WTC11 (cell line): ENCODE data around the gene GPS2. TPM values are rescaled to one million over a fixed set of nuclear protein-coding genes. Genes with fewer than 3 reads are reported as not detected.

Source experiments
- ESRRA ChIP-seq: sonication (generic); formaldehyde crosslinking; IDR thresholded peaks from 2 replicates; pipeline ENCODE4 v1.8.1; 2022; ENCODE audit warnings: mild to moderate bottlenecking, missing genetic modification reagents, borderline replicate concordance
- FOXJ3 ChIP-seq: sonication (generic); formaldehyde crosslinking; IDR thresholded peaks from 2 replicates; pipeline ENCODE4 v1.9.0; 2021; ENCODE audit warnings: missing genetic modification reagents, mild to moderate bottlenecking, borderline replicate concordance
- GABPB1 ChIP-seq: sonication (generic); formaldehyde crosslinking; IDR thresholded peaks from 2 replicates; pipeline ENCODE4 v1.8.1; 2023; ENCODE audit warnings: mild to moderate bottlenecking, missing genetic modification reagents
- IRF2 ChIP-seq: sonication (generic); formaldehyde crosslinking; IDR thresholded peaks from 2 replicates; pipeline ENCODE4 v1.8.0; 2022; ENCODE audit warnings: low read depth, missing genetic modification reagents, borderline replicate concordance
- NR1H2 ChIP-seq: sonication (generic); formaldehyde crosslinking; IDR thresholded peaks from 2 replicates; pipeline ENCODE4 v1.9.0; 2021; ENCODE audit warnings: mild to moderate bottlenecking, moderate library complexity, missing genetic modification reagents
- SMAD3 ChIP-seq: sonication (generic); formaldehyde crosslinking; IDR thresholded peaks from 2 replicates; pipeline ENCODE4 v1.8.0; 2022; ENCODE audit warnings: missing genetic modification reagents, mild to moderate bottlenecking, borderline replicate concordance
- ZBTB21 ChIP-seq: sonication (generic); formaldehyde crosslinking; IDR thresholded peaks from 2 replicates; pipeline ENCODE4 v1.8.1; 2023; ENCODE audit warnings: mild to moderate bottlenecking, missing genetic modification reagents, borderline replicate concordance
- ZNF219 ChIP-seq: sonication (generic); formaldehyde crosslinking; IDR thresholded peaks from 2 replicates; pipeline ENCODE4 v1.8.0; 2023; ENCODE audit warnings: missing genetic modification reagents, mild to moderate bottlenecking, borderline replicate concordance
- total RNA-seq: library from RNA; stranded (reverse); gene quantifications from 3 replicates; pipeline ENCODE4 v1.2.3, GENCODE V29; 2021
- TF ChIP-seq, protein P1 (sequence below): sonication (generic); formaldehyde crosslinking; IDR thresholded peaks from 2 replicates; pipeline ENCODE4 v1.8.0; 2022; ENCODE audit warnings: mild to moderate bottlenecking, missing genetic modification reagents
- TF ChIP-seq, protein P2 (sequence below): fragments of 250-450 bp; sonication (Bioruptor Pico); IDR thresholded peaks from 2 replicates; pipeline ENCODE4 v1.8.0; 2021; ENCODE audit warnings: mild to moderate bottlenecking
- TF ChIP-seq, protein P3 (sequence below): sonication (generic); formaldehyde crosslinking; IDR thresholded peaks from 2 replicates; pipeline ENCODE4 v1.8.1; 2023; ENCODE audit warnings: mild to moderate bottlenecking, missing genetic modification reagents
- TF ChIP-seq, protein P4 (sequence below): sonication (generic); formaldehyde crosslinking; IDR thresholded peaks from 2 replicates; pipeline ENCODE4 v1.8.1; 2022; ENCODE audit warnings: low read depth, mild to moderate bottlenecking, moderate library complexity, missing genetic modification reagents, borderline replicate concordance
- TF ChIP-seq, protein P5 (sequence below): sonication (generic); formaldehyde crosslinking; IDR thresholded peaks from 2 replicates; pipeline ENCODE4 v1.8.1; 2022; ENCODE audit warnings: missing genetic modification reagents, borderline replicate concordance
- TF ChIP-seq, protein P6 (sequence below): sonication (generic); formaldehyde crosslinking; IDR thresholded peaks from 2 replicates; pipeline ENCODE4 v1.8.0; 2022; ENCODE audit warnings: mild to moderate bottlenecking, missing genetic modification reagents

Gene GPS2
- total RNA-seq, 1 experiment from 2014 or later: 55.9 TPM

DNA sequence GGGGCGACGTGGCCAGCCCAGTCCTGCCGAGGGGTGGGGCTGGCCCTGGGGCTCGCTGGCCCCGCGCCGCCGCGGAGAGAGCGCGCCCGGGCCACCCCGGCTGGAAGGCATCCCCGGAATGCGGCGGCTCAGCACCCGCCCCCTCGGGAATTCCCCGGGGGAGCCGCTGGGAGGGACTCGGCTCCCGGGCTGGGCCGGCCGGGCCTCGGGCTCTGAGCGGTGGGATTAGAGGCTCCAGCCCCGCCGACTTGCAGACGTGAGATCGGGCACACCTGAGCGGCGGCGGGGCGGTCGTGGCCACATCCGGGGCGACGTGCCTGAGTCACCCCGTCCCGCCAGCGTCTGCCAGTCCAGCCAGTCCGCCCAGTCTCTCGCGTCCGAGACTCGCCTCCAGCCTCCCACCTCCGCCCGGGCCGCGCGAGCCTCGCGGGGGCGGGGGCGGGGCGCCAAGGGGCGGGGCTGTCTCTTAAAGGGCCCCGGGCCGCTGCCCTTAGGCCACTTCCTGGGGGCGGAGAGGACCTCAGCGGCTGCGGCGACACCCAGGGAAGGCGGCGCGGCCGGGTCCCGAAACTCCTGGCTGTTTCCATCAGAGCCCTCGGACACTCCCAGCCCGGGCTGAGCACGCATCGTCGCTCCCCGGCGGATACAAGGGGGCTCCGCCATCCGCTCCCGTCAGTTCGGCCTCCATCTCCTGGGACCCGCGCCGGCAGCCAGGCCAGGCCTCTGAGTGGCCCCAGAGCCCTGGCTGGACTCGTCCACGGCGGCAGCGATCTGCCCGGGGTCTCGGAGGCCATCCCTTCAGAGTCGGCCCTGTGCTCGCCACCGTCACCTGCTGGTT lies 36.7 kb upstream of the GPS2 start, which contains the start of gene KCTD11 (continued):
- TF ChIP-seq, protein P1, sequence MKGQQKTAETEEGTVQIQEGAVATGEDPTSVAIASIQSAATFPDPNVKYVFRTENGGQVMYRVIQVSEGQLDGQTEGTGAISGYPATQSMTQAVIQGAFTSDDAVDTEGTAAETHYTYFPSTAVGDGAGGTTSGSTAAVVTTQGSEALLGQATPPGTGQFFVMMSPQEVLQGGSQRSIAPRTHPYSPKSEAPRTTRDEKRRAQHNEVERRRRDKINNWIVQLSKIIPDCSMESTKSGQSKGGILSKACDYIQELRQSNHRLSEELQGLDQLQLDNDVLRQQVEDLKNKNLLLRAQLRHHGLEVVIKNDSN (CRISPR knock-in tag): no peak
- TF ChIP-seq, protein P2, sequence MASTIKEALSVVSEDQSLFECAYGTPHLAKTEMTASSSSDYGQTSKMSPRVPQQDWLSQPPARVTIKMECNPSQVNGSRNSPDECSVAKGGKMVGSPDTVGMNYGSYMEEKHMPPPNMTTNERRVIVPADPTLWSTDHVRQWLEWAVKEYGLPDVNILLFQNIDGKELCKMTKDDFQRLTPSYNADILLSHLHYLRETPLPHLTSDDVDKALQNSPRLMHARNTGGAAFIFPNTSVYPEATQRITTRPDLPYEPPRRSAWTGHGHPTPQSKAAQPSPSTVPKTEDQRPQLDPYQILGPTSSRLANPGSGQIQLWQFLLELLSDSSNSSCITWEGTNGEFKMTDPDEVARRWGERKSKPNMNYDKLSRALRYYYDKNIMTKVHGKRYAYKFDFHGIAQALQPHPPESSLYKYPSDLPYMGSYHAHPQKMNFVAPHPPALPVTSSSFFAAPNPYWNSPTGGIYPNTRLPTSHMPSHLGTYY (CRISPR knock-in tag): no peak
- TF ChIP-seq NR1H2 (CRISPR knock-in tag): no peak
- TF ChIP-seq, protein P3, sequence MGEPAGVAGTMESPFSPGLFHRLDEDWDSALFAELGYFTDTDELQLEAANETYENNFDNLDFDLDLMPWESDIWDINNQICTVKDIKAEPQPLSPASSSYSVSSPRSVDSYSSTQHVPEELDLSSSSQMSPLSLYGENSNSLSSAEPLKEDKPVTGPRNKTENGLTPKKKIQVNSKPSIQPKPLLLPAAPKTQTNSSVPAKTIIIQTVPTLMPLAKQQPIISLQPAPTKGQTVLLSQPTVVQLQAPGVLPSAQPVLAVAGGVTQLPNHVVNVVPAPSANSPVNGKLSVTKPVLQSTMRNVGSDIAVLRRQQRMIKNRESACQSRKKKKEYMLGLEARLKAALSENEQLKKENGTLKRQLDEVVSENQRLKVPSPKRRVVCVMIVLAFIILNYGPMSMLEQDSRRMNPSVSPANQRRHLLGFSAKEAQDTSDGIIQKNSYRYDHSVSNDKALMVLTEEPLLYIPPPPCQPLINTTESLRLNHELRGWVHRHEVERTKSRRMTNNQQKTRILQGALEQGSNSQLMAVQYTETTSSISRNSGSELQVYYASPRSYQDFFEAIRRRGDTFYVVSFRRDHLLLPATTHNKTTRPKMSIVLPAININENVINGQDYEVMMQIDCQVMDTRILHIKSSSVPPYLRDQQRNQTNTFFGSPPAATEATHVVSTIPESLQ (CRISPR knock-in tag): no peak
- no peak for TF ChIP-seq ESRRA (CRISPR knock-in tag)
- no peak for TF ChIP-seq IRF2 (CRISPR knock-in tag)
- no peak; the same call in 1 of the 2 replicates for TF ChIP-seq GABPB1
- TF ChIP-seq, protein P4, sequence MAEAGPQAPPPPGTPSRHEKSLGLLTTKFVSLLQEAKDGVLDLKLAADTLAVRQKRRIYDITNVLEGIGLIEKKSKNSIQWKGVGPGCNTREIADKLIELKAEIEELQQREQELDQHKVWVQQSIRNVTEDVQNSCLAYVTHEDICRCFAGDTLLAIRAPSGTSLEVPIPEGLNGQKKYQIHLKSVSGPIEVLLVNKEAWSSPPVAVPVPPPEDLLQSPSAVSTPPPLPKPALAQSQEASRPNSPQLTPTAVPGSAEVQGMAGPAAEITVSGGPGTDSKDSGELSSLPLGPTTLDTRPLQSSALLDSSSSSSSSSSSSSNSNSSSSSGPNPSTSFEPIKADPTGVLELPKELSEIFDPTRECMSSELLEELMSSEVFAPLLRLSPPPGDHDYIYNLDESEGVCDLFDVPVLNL (CRISPR knock-in tag): peak; percentile 35; the same call in 1 of the 2 replicates
- peak; percentile 12; the same call in 1 of the 2 replicates for TF ChIP-seq ZNF219 (CRISPR knock-in tag)
- TF ChIP-seq, protein P5, sequence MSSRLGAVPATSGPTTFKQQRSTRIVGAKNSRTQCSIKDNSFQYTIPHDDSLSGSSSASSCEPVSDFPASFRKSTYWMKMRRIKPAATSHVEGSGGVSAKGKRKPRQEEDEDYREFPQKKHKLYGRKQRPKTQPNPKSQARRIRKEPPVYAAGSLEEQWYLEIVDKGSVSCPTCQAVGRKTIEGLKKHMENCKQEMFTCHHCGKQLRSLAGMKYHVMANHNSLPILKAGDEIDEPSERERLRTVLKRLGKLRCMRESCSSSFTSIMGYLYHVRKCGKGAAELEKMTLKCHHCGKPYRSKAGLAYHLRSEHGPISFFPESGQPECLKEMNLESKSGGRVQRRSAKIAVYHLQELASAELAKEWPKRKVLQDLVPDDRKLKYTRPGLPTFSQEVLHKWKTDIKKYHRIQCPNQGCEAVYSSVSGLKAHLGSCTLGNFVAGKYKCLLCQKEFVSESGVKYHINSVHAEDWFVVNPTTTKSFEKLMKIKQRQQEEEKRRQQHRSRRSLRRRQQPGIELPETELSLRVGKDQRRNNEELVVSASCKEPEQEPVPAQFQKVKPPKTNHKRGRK (CRISPR knock-in tag): no peak
- TF ChIP-seq FOXJ3 (CRISPR knock-in tag): no peak
- no peak for TF ChIP-seq SMAD3 (CRISPR knock-in tag)
- 0 out of 2 replicates have a peak, but pooled peaks have one; percentile 25 for TF ChIP-seq ZBTB21 (CRISPR knock-in tag)
- TF ChIP-seq, protein P6, sequence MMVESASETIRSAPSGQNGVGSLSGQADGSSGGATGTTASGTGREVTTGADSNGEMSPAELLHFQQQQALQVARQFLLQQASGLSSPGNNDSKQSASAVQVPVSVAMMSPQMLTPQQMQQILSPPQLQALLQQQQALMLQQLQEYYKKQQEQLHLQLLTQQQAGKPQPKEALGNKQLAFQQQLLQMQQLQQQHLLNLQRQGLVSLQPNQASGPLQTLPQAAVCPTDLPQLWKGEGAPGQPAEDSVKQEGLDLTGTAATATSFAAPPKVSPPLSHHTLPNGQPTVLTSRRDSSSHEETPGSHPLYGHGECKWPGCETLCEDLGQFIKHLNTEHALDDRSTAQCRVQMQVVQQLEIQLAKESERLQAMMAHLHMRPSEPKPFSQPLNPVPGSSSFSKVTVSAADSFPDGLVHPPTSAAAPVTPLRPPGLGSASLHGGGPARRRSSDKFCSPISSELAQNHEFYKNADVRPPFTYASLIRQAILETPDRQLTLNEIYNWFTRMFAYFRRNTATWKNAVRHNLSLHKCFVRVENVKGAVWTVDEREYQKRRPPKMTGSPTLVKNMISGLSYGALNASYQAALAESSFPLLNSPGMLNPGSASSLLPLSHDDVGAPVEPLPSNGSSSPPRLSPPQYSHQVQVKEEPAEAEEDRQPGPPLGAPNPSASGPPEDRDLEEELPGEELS: peak; percentile 32; the same call in 1 of the 2 replicates
